Karpas-422 (cell line): ENCODE data around the gene MICAL3. TPM values are rescaled to one million over a fixed set of nuclear protein-coding genes. Genes with fewer than 3 reads are reported as not detected.

Experiments
- DNase-seq: peaks from one replicate; pipeline ENCODE4 v3.0.0-alpha.2; 2015
- H2AFZ ChIP-seq: fragments of 200-600 bp; sonication (generic); 2 replicates; pipeline ENCODE4 v1.6.1; 2014; ENCODE audit warnings: antibody characterized with exemption, low read length, mixed read lengths
- H3K27ac ChIP-seq: fragments of 200-600 bp; sonication (generic); 2 replicates; pipeline ENCODE4 v1.5.1; 2014; ENCODE audit warnings: mild to moderate bottlenecking, low read length, moderate library complexity
- H3K27me3 ChIP-seq: fragments of 200-600 bp; sonication (generic); 2 replicates; pipeline ENCODE4 v1.6.1; 2014; ENCODE audit warnings: low read length, mixed read lengths
- H3K36me3 ChIP-seq: fragments of 200-600 bp; sonication (generic); 2 replicates; pipeline ENCODE4 v1.6.1; 2014; ENCODE audit warnings: low read length, mixed read lengths; ENCODE audit not compliant: insufficient read depth
- H3K4me1 ChIP-seq: fragments of 200-600 bp; sonication (generic); 2 replicates; pipeline ENCODE4 v1.6.1; 2014; ENCODE audit warnings: mild to moderate bottlenecking, low read length, mixed read lengths
- H3K4me2 ChIP-seq: fragments of 200-600 bp; sonication (generic); 2 replicates; pipeline ENCODE4 v1.6.1; 2014; ENCODE audit warnings: low read length, low read depth, mild to moderate bottlenecking; ENCODE audit not compliant: poor library complexity, severe bottlenecking
- H3K4me3 ChIP-seq: fragments of 200-600 bp; sonication (generic); 2 replicates; pipeline ENCODE4 v1.5.1; 2014; ENCODE audit warnings: mild to moderate bottlenecking, antibody characterized with exemption, low read length, mixed read lengths
- H3K79me2 ChIP-seq: fragments of 200-600 bp; sonication (generic); 2 replicates; pipeline ENCODE4 v1.6.1; 2014; ENCODE audit warnings: mild to moderate bottlenecking, low read length, mixed read lengths
- H3K9ac ChIP-seq: fragments of 200-600 bp; sonication (generic); 2 replicates; pipeline ENCODE4 v1.6.0; 2014; ENCODE audit warnings: low read length
- H3K9me2 ChIP-seq: fragments of 200-600 bp; sonication (generic), shearing (Covaris generic); replicated peaks from 2 replicates; pipeline ENCODE4 v1.6.0; 2014; ENCODE audit warnings: mild to moderate bottlenecking, low read length, moderate library complexity; ENCODE audit not compliant: insufficient read depth
- H3K9me3 ChIP-seq: fragments of 300-700, 200-600 bp; sonication (generic); 2 replicates; pipeline ENCODE4 v1.6.1; 2014; ENCODE audit warnings: low read length, mixed read lengths
- H4K20me1 ChIP-seq: fragments of 200-600 bp; sonication (generic); 2 replicates; pipeline ENCODE4 v1.6.1; 2014; ENCODE audit warnings: mild to moderate bottlenecking, antibody characterized with exemption, low read length, low read depth; ENCODE audit not compliant: insufficient read depth
- total RNA-seq: library from RNA; depleted of rRNA; stranded (reverse); fragments of >200 nt; shearing (Covaris generic); gene quantifications from 2 replicates; pipeline ENCODE4 v1.2.3, GENCODE V29; 2014; ENCODE audit warnings: low replicate concordance

MICAL3 gene
- total RNA-seq, 1 experiment from 2014 or later = 54.9 TPM

GRCh38 chr22:17974703-17975372, 49.5 kb downstream of the MICAL3 start:
- H3K9ac ChIP-seq = no peak overlapping the region
- no peak overlapping the region for H3K4me2 ChIP-seq
- no peak for DNase-seq
- no peaks in the 10 kb centered on the region for H3K9me2 ChIP-seq
- H4K20me1 ChIP-seq = peaks cover 20% of the 10 kb centered on the region
- no peak overlapping the region for H3K4me3 ChIP-seq
- peaks cover 98% of the 10 kb centered on the region for H3K79me2 ChIP-seq
- peak overlapping the region; percentile 46 for H3K27ac ChIP-seq
- no peaks in the 10 kb centered on the region for H3K9me3 ChIP-seq
- H2AFZ ChIP-seq = no peak overlapping the region
- H3K27me3 ChIP-seq = no peaks in the 10 kb centered on the region
- H3K36me3 ChIP-seq = peaks cover 7% of the 10 kb centered on the region; the same call in 1 of the 2 replicates
- H3K4me1 ChIP-seq = peaks cover 70% of the 10 kb centered on the region

GRCh38 chr22:17974087-17974486, 50.3 kb downstream of the MICAL3 start:
- no peaks in the 10 kb centered on the region for H3K9me2 ChIP-seq
- no peak overlapping the region for H3K4me2 ChIP-seq
- H2AFZ ChIP-seq = no peak overlapping the region
- H3K9me3 ChIP-seq = no peaks in the 10 kb centered on the region
- H3K9ac ChIP-seq = no peak overlapping the region
- DNase-seq = no peak
- peaks cover 14% of the 10 kb centered on the region; the same call in 1 of the 2 replicates for H3K36me3 ChIP-seq
- peaks cover 77% of the 10 kb centered on the region for H3K4me1 ChIP-seq
- H3K27me3 ChIP-seq = no peaks in the 10 kb centered on the region
- H4K20me1 ChIP-seq = peaks cover 22% of the 10 kb centered on the region
- peaks cover 98% of the 10 kb centered on the region for H3K79me2 ChIP-seq
- no peak overlapping the region for H3K4me3 ChIP-seq
- peak overlapping the region; percentile 39; the same call in 1 of the 2 replicates for H3K27ac ChIP-seq

GRCh38 chr22:17973217-17973616, 51.1 kb downstream of the MICAL3 start:
- H3K4me3 ChIP-seq = no peak overlapping the region
- peaks cover 98% of the 10 kb centered on the region for H3K79me2 ChIP-seq
- peaks cover 13% of the 10 kb centered on the region; the same call in 1 of the 2 replicates for H3K36me3 ChIP-seq
- no peak overlapping the region for H3K4me2 ChIP-seq
- H3K9me3 ChIP-seq = no peaks in the 10 kb centered on the region
- no peak overlapping the region for H2AFZ ChIP-seq
- H3K27me3 ChIP-seq = no peaks in the 10 kb centered on the region
- peaks cover 26% of the 10 kb centered on the region for H4K20me1 ChIP-seq
- H3K4me1 ChIP-seq = peaks cover 83% of the 10 kb centered on the region
- no peak overlapping the region for H3K9ac ChIP-seq
- H3K27ac ChIP-seq = no peak overlapping the region
- DNase-seq = no peak
- H3K9me2 ChIP-seq = no peaks in the 10 kb centered on the region

- peaks cover 97% of the 10 kb centered on the region for H3K79me2 ChIP-seq
- peaks cover 88% of the 10 kb centered on the region for H3K4me1 ChIP-seq
- H4K20me1 ChIP-seq = peaks cover 25% of the 10 kb centered on the region
- H2AFZ ChIP-seq = no peak overlapping the region
- H3K36me3 ChIP-seq = peaks cover 11% of the 10 kb centered on the region; the same call in 1 of the 2 replicates
- no peaks in the 10 kb centered on the region for H3K9me3 ChIP-seq
- H3K4me2 ChIP-seq = no peak overlapping the region
- no peak overlapping the region for H3K9ac ChIP-seq
- no peaks in the 10 kb centered on the region for H3K9me2 ChIP-seq
- no peak for DNase-seq
- no peak overlapping the region for H3K4me3 ChIP-seq
- H3K27ac ChIP-seq = peak overlapping the region; percentile 14; the same call in 1 of the 2 replicates
- no peaks in the 10 kb centered on the region for H3K27me3 ChIP-seq
Measured at GRCh38 chr22:17972385-17973191, 51.8 kb downstream of the MICAL3 start.

- peaks cover 11% of the 10 kb centered on the region; the same call in 1 of the 2 replicates for H3K36me3 ChIP-seq
- peak overlapping the region; percentile 6 for H3K4me2 ChIP-seq
- no peak overlapping the region for H3K4me3 ChIP-seq
- DNase-seq = no peak
- H3K4me1 ChIP-seq = peaks cover 89% of the 10 kb centered on the region
- H3K9me2 ChIP-seq = no peaks in the 10 kb centered on the region
- H3K9me3 ChIP-seq = no peaks in the 10 kb centered on the region
- peak overlapping the region; percentile 79 for H3K27ac ChIP-seq
- H3K9ac ChIP-seq = peak overlapping the region; percentile 19; the same call in 1 of the 2 replicates
- H3K27me3 ChIP-seq = no peaks in the 10 kb centered on the region
- H2AFZ ChIP-seq = no peak overlapping the region
- H3K79me2 ChIP-seq = peaks cover 97% of the 10 kb centered on the region
- H4K20me1 ChIP-seq = peaks cover 18% of the 10 kb centered on the region; the same call in 1 of the 2 replicates
Measured at GRCh38 chr22:17971711-17972110, 52.6 kb downstream of the MICAL3 start.

- H3K79me2 ChIP-seq = peaks cover 99% of the 10 kb centered on the region
Measured at GRCh38 chr22:17970201-17970708, 54.1 kb downstream of the MICAL3 start.

GRCh38 chr22:17969701-17970113, 54.7 kb downstream of the MICAL3 start:
- no peak for DNase-seq
- peak overlapping the region; percentile 79 for H3K27ac ChIP-seq
- peak overlapping the region; percentile 53 for H3K4me2 ChIP-seq
- H3K4me1 ChIP-seq = peaks cover 93% of the 10 kb centered on the region
- H3K9me2 ChIP-seq = no peaks in the 10 kb centered on the region
- peak overlapping the region; percentile 46 for H3K9ac ChIP-seq
- peaks cover 11% of the 10 kb centered on the region; the same call in 1 of the 2 replicates for H3K36me3 ChIP-seq
- H3K9me3 ChIP-seq = no peaks in the 10 kb centered on the region
- no peak overlapping the region for H2AFZ ChIP-seq
- H3K27me3 ChIP-seq = no peaks in the 10 kb centered on the region
- H3K4me3 ChIP-seq = no peak overlapping the region
- peaks cover 99% of the 10 kb centered on the region for H3K79me2 ChIP-seq
- H4K20me1 ChIP-seq = peaks cover 28% of the 10 kb centered on the region; the same call in 1 of the 2 replicates

More at GRCh38 chr22:17970201-17970708, 54.1 kb downstream of the MICAL3 start:
- Histone ChIP-seq H3K9me2 (no peaks in the 10 kb centered on the region), H3K4me2 (peak overlapping the region; percentile 53), H3K27ac (peak overlapping the region; percentile 79), H3K4me1 (peaks cover 93% of the 10 kb centered on the region), H3K36me3 (peaks cover 11% of the 10 kb centered on the region; the same call in 1 of the 2 replicates), H3K9me3 (no peaks in the 10 kb centered on the region), H4K20me1 (peaks cover 23% of the 10 kb centered on the region; the same call in 1 of the 2 replicates), H3K4me3 (0 out of 2 replicates have a peak overlapping the region, but pooled peaks have one; percentile 17), H2AFZ (no peak overlapping the region), H3K9ac (peak overlapping the region; percentile 46), H3K27me3 (no peaks in the 10 kb centered on the region)
- peak; percentile 71 for DNase-seq
